SK-N-SH treated with all-trans-retinoic acid at 6 μM for 48 hours (cell line): ENCODE data around the gene FRAS1.

Experiments
- ATAC-seq: fragments of 200-7000 bp; cut with Tn5 transposase; 3 replicates; pipeline ENCODE4 v1.9.1; 2020; ENCODE audit warnings: mild to moderate bottlenecking, moderate library complexity
- ARNTL ChIP-seq: fragments of 450-650 bp; formaldehyde crosslinking; IDR thresholded peaks from 2 replicates; pipeline ENCODE4 v1.5.0; 2020; ENCODE audit warnings: low read depth, mild to moderate bottlenecking, moderate library complexity, borderline replicate concordance
- BACH2 ChIP-seq: fragments of 250-450 bp; sonication (Bioruptor Pico); IDR thresholded peaks from 2 replicates; pipeline ENCODE4 v1.9.0; 2021; ENCODE audit warnings: mild to moderate bottlenecking, borderline replicate concordance
- CSDC2 ChIP-seq: fragments of 250-450 bp; sonication (Bioruptor Pico); IDR thresholded peaks from 2 replicates; pipeline ENCODE4 v1.5.0; 2020; ENCODE audit warnings: mild to moderate bottlenecking, moderate library complexity
- CSRNP3 ChIP-seq: fragments of 250-450 bp; sonication (Bioruptor Pico); IDR thresholded peaks from 2 replicates; pipeline ENCODE4 v1.5.1; 2021; ENCODE audit warnings: mild to moderate bottlenecking, moderate library complexity
- ESRRG ChIP-seq: fragments of 250-450 bp; sonication (Bioruptor Pico); IDR thresholded peaks from 2 replicates; pipeline ENCODE4 v1.6.1; 2021; ENCODE audit warnings: mild to moderate bottlenecking
- GLIS3 ChIP-seq: fragments of 250-450 bp; sonication (Bioruptor Pico); IDR thresholded peaks from 2 replicates; pipeline ENCODE4 v1.5.0; 2020; ENCODE audit warnings: mild to moderate bottlenecking, moderate library complexity
- ISL1 ChIP-seq: fragments of 250-450 bp; sonication (Bioruptor Pico); IDR thresholded peaks from 2 replicates; pipeline ENCODE4 v2.1.2; 2022; ENCODE audit warnings: mild to moderate bottlenecking, moderate library complexity
- OSR1 ChIP-seq: fragments of 250-450 bp; sonication (Bioruptor Pico); IDR thresholded peaks from 2 replicates; pipeline ENCODE4 v1.8.0; 2022; ENCODE audit warnings: moderate library complexity, mild to moderate bottlenecking, inconsistent platforms
- PATZ1 ChIP-seq: fragments of 250-450 bp; sonication (Bioruptor Pico); IDR thresholded peaks from 2 replicates; pipeline ENCODE4 v1.8.0; 2020; ENCODE audit warnings: mild to moderate bottlenecking, moderate library complexity, borderline replicate concordance
- POU6F1 ChIP-seq: fragments of 250-450 bp; sonication (Bioruptor Pico); IDR thresholded peaks from 2 replicates; pipeline ENCODE4 v1.8.0; 2021; ENCODE audit warnings: low read depth, mild to moderate bottlenecking, moderate library complexity, borderline replicate concordance
- PPARA ChIP-seq: fragments of 250-450 bp; sonication (Bioruptor Pico); IDR thresholded peaks from 2 replicates; pipeline ENCODE4 v1.5.0; 2020; ENCODE audit warnings: mild to moderate bottlenecking, borderline replicate concordance
- RARB ChIP-seq: fragments of 250-450 bp; sonication (Bioruptor Pico); IDR thresholded peaks from 2 replicates; pipeline ENCODE4 v1.8.0; 2021; ENCODE audit warnings: mild to moderate bottlenecking, moderate library complexity
- SNAI2 ChIP-seq: fragments of 250-450 bp; sonication (Bioruptor Pico); IDR thresholded peaks from 2 replicates; pipeline ENCODE4 v1.5.0; 2020; ENCODE audit warnings: mild to moderate bottlenecking, moderate library complexity
- TCF4 ChIP-seq: fragments of 250-450 bp; sonication (Bioruptor Pico); IDR thresholded peaks from 2 replicates; pipeline ENCODE4 v1.8.0; 2021; ENCODE audit warnings: mild to moderate bottlenecking, moderate library complexity, borderline replicate concordance
- TOX ChIP-seq: fragments of 250-450 bp; sonication (Bioruptor Pico); IDR thresholded peaks from 2 replicates; pipeline ENCODE4 v1.8.0; 2021; ENCODE audit warnings: mild to moderate bottlenecking, moderate library complexity, borderline replicate concordance
- TSHZ2 ChIP-seq: fragments of 250-450 bp; sonication (Bioruptor Pico); IDR thresholded peaks from 2 replicates; pipeline ENCODE4 v1.5.0; 2020; ENCODE audit warnings: mild to moderate bottlenecking, moderate library complexity
- ZC3H10 ChIP-seq: fragments of 250-450 bp; sonication (Bioruptor Pico); IDR thresholded peaks from 2 replicates; pipeline ENCODE4 v1.5.1; 2021; ENCODE audit warnings: mild to moderate bottlenecking, moderate library complexity
- ZFP3 ChIP-seq: fragments of 250-450 bp; sonication (Bioruptor Pico); IDR thresholded peaks from 2 replicates; pipeline ENCODE4 v1.5.0; 2020; ENCODE audit warnings: mild to moderate bottlenecking, moderate library complexity
- ZFP30 ChIP-seq: fragments of 450-650 bp; formaldehyde crosslinking; IDR thresholded peaks from 2 replicates; pipeline ENCODE4 v1.5.0; 2022; ENCODE audit warnings: mild to moderate bottlenecking, moderate library complexity
- ZNF565 ChIP-seq: fragments of 450-650 bp; formaldehyde crosslinking; conservative IDR thresholded peaks from 2 replicates; pipeline ENCODE4 v1.5.0; 2020; ENCODE audit warnings: low read depth, mild to moderate bottlenecking, moderate library complexity
- ZNF70 ChIP-seq: fragments of 450-650 bp; formaldehyde crosslinking; IDR thresholded peaks from 2 replicates; pipeline ENCODE4 v1.5.0; 2020; ENCODE audit warnings: mild to moderate bottlenecking, moderate library complexity
- ZNF8 ChIP-seq: fragments of 450-650 bp; formaldehyde crosslinking; IDR thresholded peaks from 2 replicates; pipeline ENCODE4 v1.5.0; 2020; ENCODE audit warnings: mild to moderate bottlenecking, moderate library complexity
- TF ChIP-seq, protein P1 (sequence below): fragments of 250-450 bp; sonication (Bioruptor Pico); IDR thresholded peaks from 2 replicates; pipeline ENCODE4 v1.5.1; 2020; ENCODE audit warnings: low read depth, mild to moderate bottlenecking, moderate library complexity

Gene FRAS1

DNA sequence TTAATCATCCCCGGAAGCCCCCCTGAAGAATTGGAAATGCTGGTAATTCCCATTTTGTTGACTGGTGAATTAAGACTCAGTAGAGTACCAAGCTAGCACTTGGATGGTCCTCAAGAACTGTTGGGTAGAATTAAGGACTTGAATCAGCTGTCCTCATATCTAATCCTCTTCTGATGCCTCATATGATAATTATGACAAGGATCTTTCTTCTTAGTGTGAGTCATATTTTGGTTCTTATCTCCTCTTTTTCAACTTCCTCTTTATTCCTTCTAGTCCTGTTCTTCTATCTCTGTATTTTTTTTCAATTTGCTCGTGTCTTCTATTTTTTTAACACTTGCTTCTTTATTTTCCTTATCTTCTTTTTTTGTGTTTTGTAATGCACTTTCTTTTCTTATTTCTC is 288.1 kb downstream of the FRAS1 start (continued):
- TF ChIP-seq TOX (CRISPR knock-in tag) = no peak
- TF ChIP-seq, all 23 proteins: peak for 0

- TF ChIP-seq ZFP3 (CRISPR knock-in tag) = no peak
- TF ChIP-seq ZNF565 (CRISPR knock-in tag) = no peak
- no peak for TF ChIP-seq TOX (CRISPR knock-in tag)
- no peak for TF ChIP-seq ZC3H10 (CRISPR knock-in tag)
- TF ChIP-seq ZNF8 (CRISPR knock-in tag) = no peak
- TF ChIP-seq ZFP30 (CRISPR knock-in tag) = no peak
- TF ChIP-seq GLIS3 (CRISPR knock-in tag) = no peak
- no peak for TF ChIP-seq TCF4 (CRISPR knock-in tag)
- TF ChIP-seq BACH2 (CRISPR knock-in tag) = no peak
- no peak for TF ChIP-seq SNAI2
- no peak for TF ChIP-seq ISL1 (CRISPR knock-in tag)
- no peak for TF ChIP-seq PPARA
- no peak for TF ChIP-seq POU6F1 (CRISPR knock-in tag)
- TF ChIP-seq, protein P1, sequence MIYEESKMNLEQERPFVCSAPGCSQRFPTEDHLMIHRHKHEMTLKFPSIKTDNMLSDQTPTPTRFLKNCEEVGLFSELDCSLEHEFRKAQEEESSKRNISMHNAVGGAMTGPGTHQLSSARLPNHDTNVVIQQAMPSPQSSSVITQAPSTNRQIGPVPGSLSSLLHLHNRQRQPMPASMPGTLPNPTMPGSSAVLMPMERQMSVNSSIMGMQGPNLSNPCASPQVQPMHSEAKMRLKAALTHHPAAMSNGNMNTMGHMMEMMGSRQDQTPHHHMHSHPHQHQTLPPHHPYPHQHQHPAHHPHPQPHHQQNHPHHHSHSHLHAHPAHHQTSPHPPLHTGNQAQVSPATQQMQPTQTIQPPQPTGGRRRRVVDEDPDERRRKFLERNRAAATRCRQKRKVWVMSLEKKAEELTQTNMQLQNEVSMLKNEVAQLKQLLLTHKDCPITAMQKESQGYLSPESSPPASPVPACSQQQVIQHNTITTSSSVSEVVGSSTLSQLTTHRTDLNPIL (CRISPR knock-in tag) = no peak
- no peak for TF ChIP-seq RARB (CRISPR knock-in tag)
- TF ChIP-seq ARNTL (CRISPR knock-in tag) = no peak
- TF ChIP-seq CSDC2 (CRISPR knock-in tag) = no peak
- TF ChIP-seq, all 23 proteins: peak for 0
- no peak for ATAC-seq
Observed at GRCh38 chr4:78346222-78346621, 289.1 kb downstream of the FRAS1 start.

DNA sequence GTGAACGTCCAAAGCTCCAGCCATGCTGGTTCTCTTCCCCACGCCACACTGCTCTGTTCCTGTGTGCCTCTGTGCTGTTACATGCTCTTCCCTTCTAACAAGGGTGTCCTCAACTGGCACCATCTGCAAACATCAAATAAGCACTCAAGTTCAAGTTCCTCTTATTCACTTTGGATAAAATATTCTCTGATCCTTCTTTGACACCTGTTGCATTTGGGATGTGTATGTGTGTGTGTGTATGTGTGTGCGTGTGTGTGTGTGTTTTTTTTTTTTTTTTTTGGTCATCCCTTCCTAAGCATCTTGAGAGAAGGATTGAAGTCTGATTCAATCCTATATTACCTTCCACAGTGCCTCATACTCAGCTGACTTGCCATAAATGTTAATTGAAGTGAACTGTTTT is 290.4 kb downstream of the FRAS1 start:
- ATAC-seq = no peak
- TF ChIP-seq RARB (CRISPR knock-in tag) (no peak), CSDC2 (CRISPR knock-in tag) (no peak), BACH2 (CRISPR knock-in tag) (no peak), ZNF565 (CRISPR knock-in tag) (no peak), ZFP30 (CRISPR knock-in tag) (no peak), SNAI2 (no peak), TSHZ2 (CRISPR knock-in tag) (no peak), ZNF70 (CRISPR knock-in tag) (no peak), ISL1 (CRISPR knock-in tag) (no peak), TCF4 (CRISPR knock-in tag) (no peak), PATZ1 (no peak), OSR1 (CRISPR knock-in tag) (no peak), ESRRG (CRISPR knock-in tag) (no peak), ZC3H10 (CRISPR knock-in tag) (no peak), CSRNP3 (CRISPR knock-in tag) (no peak), ZNF8 (CRISPR knock-in tag) (no peak), PPARA (no peak), TOX (CRISPR knock-in tag) (no peak), GLIS3 (CRISPR knock-in tag) (no peak)
